RPMI8226 (cell line): ENCODE results near the gene SPRR2A.
"Not testable (repeated sequence)": the region's sequence is repeated elsewhere in the genome, so short reads cannot be mapped to it uniquely, and the experiment has no call there.

Experiments
- DNase-seq: peaks from one replicate; pipeline ENCODE4 v3.0.0-alpha.2; 2015

Gene SPRR2A

DNA sequence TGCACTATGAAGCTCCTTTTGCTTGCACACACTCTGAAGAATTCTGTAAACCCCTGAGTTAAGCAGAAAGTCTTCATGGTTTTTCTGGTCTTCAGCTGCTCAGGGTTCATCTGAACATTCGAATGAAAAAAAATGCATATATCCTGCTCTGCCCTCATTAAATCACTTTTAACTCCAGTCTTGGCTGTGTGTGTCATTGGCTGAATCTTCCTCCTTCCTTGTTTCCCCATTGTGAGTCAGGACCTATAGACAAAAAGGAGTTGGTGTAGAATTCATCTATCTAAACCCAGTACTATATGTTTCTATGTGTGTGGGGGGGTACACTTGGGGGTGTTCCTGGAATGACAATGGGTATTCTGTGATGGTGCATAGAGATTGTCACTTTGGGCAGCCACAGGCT is 32.9 kb downstream of the SPRR2A start:
- no peak for DNase-seq

DNA sequence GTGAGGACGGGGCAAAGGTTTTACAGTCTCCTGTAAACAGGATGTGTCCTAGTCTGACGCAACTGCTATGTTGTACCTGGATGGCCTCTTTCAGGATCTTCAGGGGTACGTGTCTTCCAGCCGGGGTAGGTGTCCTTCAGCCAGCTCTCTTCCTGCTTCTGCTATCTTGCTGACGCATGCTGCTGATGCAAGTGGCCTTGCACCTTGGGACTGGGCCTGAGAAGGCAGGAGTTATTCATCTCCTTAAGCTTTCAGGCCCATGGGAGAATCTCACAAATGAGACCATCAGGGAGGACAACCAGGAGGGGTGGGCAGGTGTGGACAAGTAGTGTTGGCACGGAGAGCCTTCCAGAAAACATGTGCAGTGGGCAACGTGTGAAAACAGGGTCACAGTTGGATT is 34.2 kb downstream of the SPRR2A start:
- no peak for DNase-seq

DNA sequence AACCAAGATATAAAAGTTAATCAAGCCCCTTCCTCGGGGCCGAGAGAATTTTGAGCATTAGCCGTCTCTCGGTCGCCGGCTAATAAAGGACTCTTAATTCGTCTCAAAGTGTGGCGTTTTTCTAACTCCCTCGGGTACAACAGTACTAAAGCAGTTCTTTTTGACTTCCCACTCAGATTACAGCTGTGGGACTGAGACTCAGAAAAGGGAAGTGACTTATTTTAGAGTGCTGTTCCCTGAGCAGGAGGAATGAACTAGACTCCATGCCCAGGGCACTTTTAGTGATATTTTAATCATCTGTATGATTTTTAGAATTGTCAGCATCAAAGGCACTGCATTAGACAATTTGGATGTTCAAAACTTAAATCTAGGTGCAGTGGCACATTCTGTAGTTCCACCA is 35.0 kb downstream of the SPRR2A start:
- DNase-seq, result peak; percentile 11

DNA sequence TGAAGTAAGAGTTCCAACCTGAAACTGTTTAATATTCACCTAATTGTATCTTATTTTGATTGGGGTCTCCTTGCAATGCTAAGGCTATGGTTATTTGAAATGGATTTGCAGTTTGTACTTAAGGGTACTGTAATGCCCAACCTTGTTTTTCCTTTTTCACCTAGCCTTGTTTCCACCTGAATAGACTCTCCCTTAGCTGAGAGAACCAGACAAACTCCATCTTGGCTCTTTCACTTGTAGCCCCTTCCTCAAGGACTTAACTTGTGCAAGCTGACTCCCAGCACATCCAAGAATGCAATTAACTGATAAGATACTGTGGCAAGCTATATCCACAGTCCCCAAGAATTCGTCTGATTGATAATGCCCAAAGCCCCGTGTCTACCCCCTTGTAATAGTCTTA is 35.5 kb downstream of the SPRR2A start:
- DNase-seq, result not testable (repeated sequence)

DNA sequence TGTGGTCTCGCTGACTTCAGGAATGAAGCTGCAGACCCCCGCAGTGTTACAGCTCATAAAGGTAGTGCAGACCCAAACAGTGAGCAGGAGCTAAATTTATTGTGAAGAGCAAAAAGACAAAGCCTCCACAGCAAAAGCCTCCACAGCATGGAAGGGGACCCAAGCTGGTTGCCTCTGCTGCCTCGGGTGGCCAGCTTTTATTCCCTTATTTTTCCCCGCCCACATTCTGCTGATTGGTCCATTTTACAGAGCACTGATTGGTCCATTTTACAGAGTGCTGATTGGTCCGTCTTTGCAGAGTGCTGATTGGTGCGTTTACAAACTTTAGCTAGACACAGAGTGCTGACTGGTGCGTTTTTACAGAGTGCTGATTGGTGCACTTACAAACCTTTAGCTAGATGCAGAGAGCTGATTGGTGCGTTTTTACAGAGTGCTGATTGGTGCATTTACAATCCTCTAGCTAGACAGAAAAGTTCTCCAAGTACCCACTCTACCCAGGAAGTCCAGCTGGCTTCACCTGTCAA is 46.0 kb downstream of the SPRR2A start:
- DNase-seq, result not testable (repeated sequence)
